Embryonic facial prominence (tissue), 1 donor: ENCODE data around the gene GTPBP4.
"Not testable (repeated sequence)": the region's sequence is repeated elsewhere in the genome, so short reads cannot be mapped to it uniquely, and the experiment has no call there.

ENCODE experiments used
- DNase-seq: peaks from one replicate; pipeline ENCODE4 v3.0.0-alpha.2; 2016; ENCODE audit errors: extremely low spot score

The GTPBP4 gene

DNA sequence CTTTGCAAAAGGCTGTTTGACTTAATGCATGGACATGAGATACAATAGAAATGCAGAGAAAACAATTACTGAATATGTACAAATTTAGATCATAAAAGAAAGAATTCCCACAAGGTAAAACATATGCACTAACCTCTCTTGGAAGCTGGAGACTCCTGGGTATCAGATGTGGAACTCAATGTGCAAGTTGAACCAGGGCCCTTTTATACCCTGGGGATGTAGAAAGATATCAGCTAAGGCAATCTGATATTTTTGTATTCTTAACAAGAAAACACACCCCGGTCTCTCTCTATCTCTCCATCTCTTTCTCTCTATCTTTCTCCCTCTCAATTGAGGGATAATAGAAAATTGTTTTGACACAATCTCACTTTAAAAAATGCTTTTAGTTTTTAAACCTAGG is 37.4 kb downstream of the GTPBP4 start, which contains the start of gene IDI2:
Gene IDI2 (minus strand): TSS at position 177 of the 400 bp plus-strand sequence. CDS start 1,136 bp downstream, outside the sequence.
- DNase-seq, result no peak

DNA sequence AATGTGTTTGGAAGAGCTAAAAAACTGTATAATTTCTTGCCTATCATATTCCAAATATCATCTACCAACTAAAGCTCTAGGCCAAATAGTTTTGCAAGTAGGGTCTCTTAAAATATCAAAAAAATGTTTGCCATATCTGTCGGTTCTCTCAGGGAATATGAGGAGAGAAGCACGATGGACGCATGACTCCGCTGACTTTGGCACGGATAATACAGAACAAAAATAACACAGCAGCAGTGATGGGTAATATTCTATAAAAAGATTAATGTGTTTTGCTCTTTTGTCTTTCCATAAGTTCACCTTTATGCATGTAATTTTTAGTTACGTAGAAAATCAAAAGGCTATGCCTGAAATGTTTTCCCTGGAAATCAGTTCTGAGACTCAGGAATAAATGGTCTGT is 38.3 kb downstream of the GTPBP4 start:
- DNase-seq, result no peak

- no peak for DNase-seq
Observed at GRCh38 chr10:1029838-1030237, 41.6 kb downstream of the GTPBP4 start.

DNA sequence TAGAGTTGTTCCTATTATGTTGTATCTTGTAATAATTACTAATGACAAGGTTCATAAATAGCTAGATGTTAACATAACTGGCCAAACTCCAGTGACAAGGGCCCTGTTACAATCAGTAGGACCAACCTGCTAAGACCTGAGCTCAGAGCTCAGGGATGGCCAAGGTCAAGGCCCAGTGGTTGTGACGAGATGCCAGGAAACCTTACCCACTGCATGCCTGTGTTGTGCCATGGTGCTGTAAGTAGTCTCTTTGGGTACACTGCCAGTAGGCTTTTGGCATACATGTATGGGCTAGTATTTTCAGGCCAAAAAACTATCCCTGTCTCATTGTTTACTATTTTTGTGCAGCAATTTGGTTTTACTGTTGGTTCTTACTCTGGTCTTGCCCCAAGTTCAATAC is 45.4 kb downstream of the GTPBP4 start:
- no peak for DNase-seq

- DNase-seq, result no peak
Observed at GRCh38 chr10:1034758-1035157, 46.5 kb downstream of the GTPBP4 start.

GRCh38 chr10:1035201-1035600 is 47.0 kb downstream of the GTPBP4 start:
- no peak for DNase-seq

GRCh38 chr10:1036341-1036791 is 48.1 kb downstream of the GTPBP4 start:
- DNase-seq, result no peak

DNA sequence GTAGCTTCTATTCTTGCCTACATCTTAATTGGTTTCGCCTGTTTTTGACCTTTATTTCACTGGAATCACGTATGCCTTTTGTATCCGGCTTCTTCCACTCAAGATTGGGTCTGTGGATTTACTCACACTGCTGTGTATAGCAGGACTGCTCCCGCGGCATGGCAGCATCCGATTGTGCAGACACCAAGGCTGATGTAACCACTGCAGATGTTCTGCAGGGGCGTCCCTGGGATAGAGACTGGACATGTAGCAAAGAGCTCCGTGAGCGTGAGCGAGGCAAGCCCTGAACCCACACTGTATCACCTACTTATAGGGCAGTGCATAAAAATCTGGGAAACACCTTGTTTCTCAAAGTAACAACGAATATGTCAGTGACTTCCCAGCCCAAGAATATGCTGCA is 48.9 kb downstream of the GTPBP4 start:
- DNase-seq, result no peak

DNA sequence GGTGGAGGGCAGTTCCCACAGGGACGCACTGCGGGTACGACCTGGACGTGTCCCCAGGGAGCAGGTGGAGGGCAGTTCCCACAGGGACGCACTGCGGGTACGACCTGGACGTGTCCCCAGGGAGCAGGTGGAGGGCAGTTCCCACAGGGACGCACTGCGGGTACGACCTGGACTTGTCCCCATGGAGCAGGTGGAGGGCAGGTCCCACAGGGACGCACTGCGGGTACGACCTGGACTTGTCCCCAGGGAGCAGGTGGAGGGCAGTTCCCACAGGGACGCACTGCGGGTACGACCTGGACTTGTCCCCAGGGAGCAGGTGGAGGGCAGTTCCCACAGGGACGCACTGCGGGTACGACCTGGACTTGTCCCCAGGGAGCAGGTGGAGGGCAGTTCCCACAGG is 50.5 kb downstream of the GTPBP4 start:
- DNase-seq, result not testable (repeated sequence)

- DNase-seq, result no peak
Observed at GRCh38 chr10:1040133-1040532, 51.9 kb downstream of the GTPBP4 start.

- no peak for DNase-seq
Observed at GRCh38 chr10:1041514-1041913, 53.3 kb downstream of the GTPBP4 start.

- no peak for DNase-seq
Observed at GRCh38 chr10:1043532-1043995, 55.3 kb downstream of the GTPBP4 start.

GRCh38 chr10:1044146-1044545 is 55.9 kb downstream of the GTPBP4 start:
- DNase-seq, result no peak

DNA sequence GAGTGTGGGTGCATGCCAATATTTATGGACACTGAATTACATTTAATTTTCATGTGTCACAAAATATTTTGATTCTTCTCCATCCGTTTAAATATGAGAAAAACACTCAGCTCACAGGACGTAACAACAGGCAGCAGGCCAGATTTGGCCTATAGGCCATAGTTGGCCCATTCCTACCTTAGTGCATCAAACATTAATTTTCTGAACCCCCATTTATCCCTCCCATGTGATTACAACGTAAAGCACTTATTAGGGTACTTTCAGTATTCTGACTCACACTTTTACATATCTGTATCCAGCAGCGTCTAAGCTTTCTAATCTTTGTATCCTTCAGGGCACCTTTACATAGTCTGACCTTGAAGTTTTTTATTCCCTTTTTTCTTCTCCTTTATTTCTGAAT is 56.7 kb downstream of the GTPBP4 start:
- no peak for DNase-seq

DNA sequence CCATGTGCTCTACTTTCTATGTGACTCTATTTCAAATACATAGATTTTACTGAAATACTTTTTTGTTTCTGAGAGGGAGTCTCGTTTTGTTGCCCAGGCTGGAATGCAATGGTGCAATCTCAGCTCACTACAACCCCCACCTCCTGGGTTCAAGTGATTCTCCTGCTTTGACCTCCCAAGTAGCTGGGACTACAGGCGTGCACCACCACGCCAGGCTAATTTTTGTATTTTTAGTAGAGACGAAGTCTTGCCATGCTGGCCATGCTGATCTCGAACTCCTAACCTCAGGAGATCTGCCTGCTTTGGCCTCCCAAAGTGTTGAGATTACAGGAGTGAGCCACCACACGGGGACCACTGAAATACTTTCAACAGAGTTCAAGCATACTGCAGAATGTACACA is 57.2 kb downstream of the GTPBP4 start:
- DNase-seq, result no peak

GRCh38 chr10:1047937-1048336 is 59.7 kb downstream of the GTPBP4 start:
- DNase-seq, result no peak

GRCh38 chr10:1048349-1048731 is 60.1 kb downstream of the GTPBP4 start:
- peak; percentile 13 for DNase-seq

- peak; percentile 97 for DNase-seq
Observed at GRCh38 chr10:1048732-1049424, 60.6 kb downstream of the GTPBP4 start, which contains the start of gene IDI1. Gene IDI1 (minus strand): TSS chr10:1049119. CDS start chr10:1049003, 116 bp downstream.

DNA sequence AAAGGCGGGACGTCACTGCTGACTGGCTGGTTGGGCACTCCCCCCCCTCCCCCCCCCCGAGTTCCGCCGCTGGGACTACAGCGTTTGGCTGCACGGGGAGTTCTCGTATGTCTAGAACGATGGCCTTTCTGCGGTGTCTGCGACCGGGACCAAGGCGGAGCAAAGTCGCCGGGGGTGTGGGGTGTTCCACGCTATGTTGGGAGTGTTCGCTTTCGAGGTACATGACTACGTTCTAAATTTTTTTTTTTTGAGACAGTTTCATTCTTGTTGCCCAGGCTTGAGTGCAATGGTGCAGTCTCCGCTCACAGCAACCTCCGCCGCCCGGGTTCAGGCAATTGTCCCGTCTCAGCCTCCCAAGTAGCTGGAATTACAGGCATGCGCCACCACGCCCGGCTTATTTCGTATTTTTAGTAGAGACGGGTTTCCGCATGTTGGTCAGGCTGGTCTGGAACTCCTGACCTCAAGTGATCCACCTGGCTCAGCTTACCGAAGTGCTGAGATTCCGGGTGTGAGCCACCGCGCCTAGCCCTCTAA is 61.3 kb downstream of the GTPBP4 start:
- no peak for DNase-seq

DNA sequence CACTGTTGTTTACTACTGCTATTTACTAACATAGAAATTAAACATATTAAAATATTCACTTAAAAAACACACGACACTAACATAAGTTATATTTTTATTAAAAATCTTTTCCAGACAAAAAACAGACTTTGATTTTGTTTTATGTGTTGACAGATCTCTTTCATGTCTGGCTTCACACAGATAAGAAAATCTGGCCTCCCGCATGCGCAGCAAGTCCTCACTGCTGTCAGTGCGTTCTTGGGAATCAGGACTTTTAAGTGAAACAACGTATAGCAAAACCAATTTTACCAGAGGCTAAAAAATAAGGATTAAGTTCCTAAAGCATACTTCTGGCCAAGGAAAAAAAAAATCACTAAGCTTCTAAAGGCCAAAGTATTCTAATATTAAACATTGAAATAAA is 61.9 kb downstream of the GTPBP4 start:
- DNase-seq, result no peak

GRCh38 chr10:1050554-1050953 is 62.3 kb downstream of the GTPBP4 start:
- DNase-seq, result no peak

DNA sequence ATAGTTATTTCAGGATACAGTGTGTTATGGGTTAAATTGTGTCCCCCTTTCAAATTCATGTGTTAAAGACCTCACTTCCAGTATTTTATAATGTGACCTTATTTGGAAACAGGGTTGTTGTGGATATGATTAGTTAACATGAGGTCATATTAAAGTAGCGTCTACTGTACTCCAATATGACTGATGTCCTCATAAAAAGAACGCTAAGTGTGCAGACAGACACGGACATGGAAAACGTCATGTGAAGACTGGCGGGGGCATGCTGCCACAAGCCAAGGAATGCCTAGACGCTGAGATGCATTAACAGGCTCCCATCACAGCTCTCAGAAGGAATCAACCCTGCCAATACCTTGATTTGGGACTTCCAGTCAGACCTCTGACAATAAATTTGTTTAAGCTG is 66.5 kb downstream of the GTPBP4 start:
- DNase-seq, result no peak

- DNase-seq, result peak; percentile 48
Observed at GRCh38 chr10:1056326-1057105, 68.3 kb downstream of the GTPBP4 start, which contains the start of gene WDR37. Gene WDR37 (plus strand): TSS chr10:1056385. CDS start chr10:1072156, 15,771 bp downstream.
